Eye (tissue), 1 donor: Measurements from ENCODE around the gene CENATAC.
"Not testable (repeated sequence)": the region's sequence is repeated elsewhere in the genome, so short reads cannot be mapped to it uniquely, and the experiment has no call there.

Experiments
- DNase-seq: peaks from one replicate; pipeline ENCODE4 v3.0.0-alpha.2; 2015

The CENATAC gene

DNA sequence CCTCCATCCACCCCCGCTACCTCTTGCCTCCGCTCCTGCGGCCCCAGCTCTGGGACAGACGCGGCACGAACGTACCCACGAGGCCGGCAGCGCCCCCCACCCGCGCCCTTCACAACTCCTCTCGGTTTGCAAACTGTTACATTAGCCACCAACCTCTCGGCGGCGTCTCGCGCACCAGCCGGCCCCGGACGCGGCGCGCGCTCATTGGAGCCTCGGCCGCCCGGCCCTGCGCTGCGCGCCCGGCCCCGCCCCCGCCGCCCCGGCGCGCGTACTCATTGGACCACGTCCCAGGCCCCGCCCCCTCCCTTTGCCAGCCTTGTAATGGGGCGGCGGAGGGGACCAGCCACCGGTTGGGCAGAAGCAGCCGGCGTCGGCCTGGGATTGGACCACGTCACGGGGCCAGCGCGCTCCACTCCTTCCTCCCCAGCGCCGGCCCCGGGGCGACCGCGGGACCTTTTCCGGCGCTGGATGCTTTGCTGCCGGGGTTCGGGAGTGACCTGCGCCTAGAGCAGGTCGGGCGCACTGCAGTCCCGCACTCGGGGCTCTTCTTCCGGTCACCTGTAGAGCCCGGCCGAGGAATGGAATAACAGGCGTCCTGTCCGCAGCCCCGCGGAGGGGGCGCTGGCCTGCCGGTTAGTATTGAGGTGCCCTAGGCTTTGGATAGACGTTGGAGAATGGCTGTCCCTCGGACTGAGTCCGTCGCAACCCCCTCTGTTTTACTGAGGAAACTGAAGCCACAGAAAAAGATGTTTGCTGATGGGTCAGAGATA is 59.2 kb downstream of the CENATAC start, which contains the start of gene HYOU1:
Gene HYOU1 (minus strand): TSS at position 206 of the 770 bp plus-strand sequence. CDS start 1,045 bp downstream, outside the sequence.
- DNase-seq, result peak; percentile 98

DNA sequence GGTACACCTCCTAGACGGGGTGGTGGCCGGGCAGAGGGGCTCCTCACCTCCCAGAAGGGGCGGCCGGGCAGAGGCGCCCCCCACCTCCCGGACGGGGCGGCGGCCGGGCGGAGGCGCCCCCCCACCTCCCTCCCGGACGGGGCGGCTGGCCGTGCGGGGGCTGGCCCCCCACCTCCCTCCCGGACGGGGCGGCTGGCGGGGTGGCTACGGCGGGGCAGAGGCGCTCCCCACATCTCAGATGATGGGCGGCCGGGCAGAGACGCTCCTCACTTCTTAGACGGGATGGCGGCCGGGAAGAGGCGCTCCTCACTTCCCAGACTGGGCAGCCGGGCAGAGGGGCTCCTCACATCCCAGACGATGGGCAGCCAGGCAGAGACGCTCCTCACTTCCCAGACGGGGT is 61.2 kb downstream of the CENATAC start:
- DNase-seq, result not testable (repeated sequence)

- DNase-seq, result no peak
These were observed 63.3 kb downstream of the CENATAC start for GRCh38 chr11:119061256-119061655.

DNA sequence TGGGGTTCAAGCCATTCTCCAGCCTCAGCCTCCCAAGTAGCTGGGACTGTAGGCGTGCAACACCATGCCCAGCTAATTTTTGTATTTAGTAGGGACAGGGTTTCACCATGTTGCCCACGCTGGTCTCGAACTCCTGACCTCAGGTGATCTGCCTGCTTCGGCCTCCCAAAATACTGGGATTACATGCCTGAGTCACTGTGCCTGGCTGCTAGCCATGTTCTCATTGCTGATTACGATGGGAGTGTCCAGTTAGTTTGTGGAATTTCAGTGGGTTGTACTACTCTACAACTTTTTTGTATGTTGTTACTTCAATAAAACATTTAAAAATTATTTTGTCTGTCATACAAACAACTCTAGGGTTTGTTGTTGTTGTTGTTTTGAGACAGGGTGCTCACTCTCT is 64.8 kb downstream of the CENATAC start:
- DNase-seq, result no peak

DNA sequence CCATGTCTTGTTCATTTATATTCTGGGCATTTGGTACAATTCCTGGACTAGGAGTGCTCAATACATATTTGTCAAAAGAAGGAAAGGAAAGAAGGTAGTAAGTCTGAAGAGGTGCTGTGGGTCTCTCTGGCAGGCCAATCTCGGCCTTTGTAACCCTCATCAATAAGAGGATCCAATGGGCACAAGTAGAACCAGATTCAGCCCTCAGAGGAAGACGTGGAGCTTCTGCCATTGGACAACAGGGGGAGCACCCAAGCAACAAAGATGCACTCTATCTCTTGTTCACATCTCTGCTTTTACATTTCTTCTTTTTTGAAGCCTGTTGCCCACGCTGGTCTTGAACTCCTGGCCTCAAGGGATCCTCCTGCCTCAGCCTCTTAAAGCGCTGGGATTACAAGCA is 67.4 kb downstream of the CENATAC start:
- peak; percentile 11 for DNase-seq
